GM18867 (cell line): Measurements from ENCODE around the gene IFI16.
"Not testable (repeated sequence)": the region's sequence is repeated elsewhere in the genome, so short reads cannot be mapped to it uniquely, and the experiment has no call there.

Experiments
- ATAC-seq: cut with Tn5 transposase; IDR thresholded peaks from one replicate; pipeline ENCODE4 v1.9.1; 2021; ENCODE audit warnings: mild to moderate bottlenecking, moderate library complexity; ENCODE audit not compliant: unreplicated experiment

Gene IFI16

GRCh38 chr1:159006210-159006807 is 3.4 kb upstream of the IFI16 start:
- ATAC-seq: not testable (repeated sequence)

- no peak for ATAC-seq
Observed at GRCh38 chr1:159007726-159008125, 2.0 kb upstream of the IFI16 start.

- ATAC-seq: peak; percentile 83
Observed at GRCh38 chr1:159008744-159009188, 941 bp upstream of the IFI16 start.

- ATAC-seq: no peak
Observed at GRCh38 chr1:159009287-159009686, 420 bp upstream of the IFI16 start.

GRCh38 chr1:159010391-159010790 is 684 bp downstream of the IFI16 start:
- no peak for ATAC-seq

- ATAC-seq: not testable (repeated sequence)
Observed at GRCh38 chr1:159011001-159011400, 1.3 kb downstream of the IFI16 start.

GRCh38 chr1:159011751-159012150 is 2.0 kb downstream of the IFI16 start:
- ATAC-seq: no peak

- peak; percentile 23 for ATAC-seq
Observed at GRCh38 chr1:159012495-159012894, 2.8 kb downstream of the IFI16 start.

GRCh38 chr1:159014003-159014571 is 4.4 kb downstream of the IFI16 start:
- ATAC-seq: no peak

- no peak for ATAC-seq
Observed at GRCh38 chr1:159014851-159015250, 5.1 kb downstream of the IFI16 start.

- ATAC-seq: peak; percentile 93
Observed at GRCh38 chr1:159015440-159015909, 5.8 kb downstream of the IFI16 start.

- ATAC-seq: no peak
Observed at GRCh38 chr1:159023723-159024122, 14.0 kb downstream of the IFI16 start.

GRCh38 chr1:159025043-159025442 is 15.3 kb downstream of the IFI16 start:
- no peak for ATAC-seq

GRCh38 chr1:159026841-159027240 is 17.1 kb downstream of the IFI16 start:
- not testable (repeated sequence) for ATAC-seq

GRCh38 chr1:159030311-159030710 is 20.6 kb downstream of the IFI16 start:
- no peak for ATAC-seq

- ATAC-seq: no peak
Observed at GRCh38 chr1:159030877-159031447, 21.3 kb downstream of the IFI16 start.

GRCh38 chr1:159040206-159040605 is 30.5 kb downstream of the IFI16 start:
- no peak for ATAC-seq

GRCh38 chr1:159040893-159041724 is 31.4 kb downstream of the IFI16 start:
- peak; percentile 52 for ATAC-seq

- not testable (repeated sequence) for ATAC-seq
Observed at GRCh38 chr1:159046486-159046885, 36.8 kb downstream of the IFI16 start.

- ATAC-seq: no peak
Observed at GRCh38 chr1:159051436-159051835, 41.7 kb downstream of the IFI16 start.

GRCh38 chr1:159054427-159054826 is 44.7 kb downstream of the IFI16 start:
- no peak for ATAC-seq
